Activated T-helper 17 cell treated with anti-CD3 and anti-CD28 coated beads, Interleukin-2, amount 50 U/mL, for 72 hours (primary cell): ENCODE results near the gene MICAL3. TPM values are rescaled to one million over a fixed set of nuclear protein-coding genes. Genes with fewer than 3 reads are reported as not detected.
"Not testable (repeated sequence)": the region's sequence is repeated elsewhere in the genome, so short reads cannot be mapped to it uniquely, and the experiment has no call there.

ENCODE experiments used
- ATAC-seq: fragments of 150-1000 bp; cut with Tn5 transposase; replicated peaks from 2 replicates; pipeline ENCODE4 v1.10.0; 2021; ENCODE audit warnings: mild to moderate bottlenecking, moderate library complexity
- H3K27ac Mint-ChIP-seq: one replicate; pipeline ENCODE4 v1.8.0; 2022; ENCODE audit warnings: mixed read lengths
- H3K27me3 Mint-ChIP-seq: one replicate; pipeline ENCODE4 v1.8.0; 2022; ENCODE audit warnings: mixed read lengths
- H3K36me3 Mint-ChIP-seq: one replicate; pipeline ENCODE4 v1.8.0; 2022; ENCODE audit warnings: low read depth, mild to moderate bottlenecking, mixed read lengths
- H3K4me1 Mint-ChIP-seq: one replicate; pipeline ENCODE4 v1.8.0; 2022; ENCODE audit warnings: mixed read lengths
- H3K4me3 Mint-ChIP-seq: one replicate; pipeline ENCODE4 v1.8.0; 2022; ENCODE audit warnings: mild to moderate bottlenecking, mixed read lengths
- H3K9me3 Mint-ChIP-seq: one replicate; pipeline ENCODE4 v1.8.0; 2022; ENCODE audit warnings: mixed read lengths
- total RNA-seq, 2 donors: library from RNA; stranded (reverse); gene quantifications; one replicate each; pipeline ENCODE4 v1.2.3, GENCODE V29; 2022

MICAL3 gene
- total RNA-seq, 2 donors from 2014 or later: 28.7 to 38.5 TPM

- no peak overlapping the region for H3K4me3 Mint-ChIP-seq
- no peak overlapping the region for H3K27ac Mint-ChIP-seq
- peaks cover 69% of the 10 kb centered on the region for H3K36me3 Mint-ChIP-seq
- no peaks in the 10 kb centered on the region for H3K4me1 Mint-ChIP-seq
- H3K9me3 Mint-ChIP-seq: no peaks in the 10 kb centered on the region
- ATAC-seq: no peak
- no peaks in the 10 kb centered on the region for H3K27me3 Mint-ChIP-seq
Observed at GRCh38 chr22:17881366-17881765, 143.0 kb downstream of the MICAL3 start.

DNA sequence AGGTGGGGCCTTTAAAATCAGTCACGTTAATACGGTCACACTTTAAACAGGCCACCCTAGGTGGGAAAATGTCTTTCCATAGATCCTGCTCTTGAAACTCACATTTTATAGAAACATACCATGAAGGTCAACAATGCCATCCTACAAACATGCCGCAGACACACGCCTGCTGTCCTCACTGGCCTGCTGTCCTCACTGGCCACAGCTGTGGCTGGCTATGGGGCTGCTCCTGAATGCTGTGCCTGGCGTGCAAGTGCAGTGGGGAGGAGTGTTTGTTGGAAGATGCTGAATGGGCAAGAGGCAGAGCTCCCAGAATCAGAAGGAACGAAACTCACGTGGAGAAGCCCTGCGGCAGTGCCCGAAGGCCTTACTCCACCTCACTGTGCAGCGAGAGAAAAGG lies 143.9 kb downstream of the MICAL3 start:
- H3K27me3 Mint-ChIP-seq: no peaks in the 10 kb centered on the region
- ATAC-seq: no peak
- no peak overlapping the region for H3K4me3 Mint-ChIP-seq
- H3K27ac Mint-ChIP-seq: no peak overlapping the region
- H3K4me1 Mint-ChIP-seq: no peaks in the 10 kb centered on the region
- H3K36me3 Mint-ChIP-seq: peaks cover 65% of the 10 kb centered on the region
- H3K9me3 Mint-ChIP-seq: no peaks in the 10 kb centered on the region

DNA sequence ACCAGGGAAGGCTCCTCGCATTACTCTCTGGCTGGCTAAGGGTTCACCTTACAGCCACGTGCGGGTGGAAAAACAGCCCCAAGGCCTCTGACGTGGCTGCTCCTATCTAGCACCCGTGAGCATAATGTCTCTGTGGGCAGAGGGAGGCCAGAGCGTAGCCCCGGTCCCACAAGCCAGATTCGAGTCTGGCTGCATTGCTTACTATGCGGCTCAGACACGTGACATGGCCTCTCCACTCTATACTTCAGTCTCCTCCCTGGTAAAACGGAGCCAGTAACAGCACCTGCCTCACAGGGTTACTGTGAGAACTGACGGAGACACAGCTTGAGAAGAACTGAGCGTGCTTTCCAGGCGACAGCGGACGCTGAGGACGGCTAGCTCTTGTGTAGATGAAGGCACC lies 144.3 kb downstream of the MICAL3 start:
- no peaks in the 10 kb centered on the region for H3K27me3 Mint-ChIP-seq
- H3K27ac Mint-ChIP-seq: no peak overlapping the region
- H3K4me1 Mint-ChIP-seq: no peaks in the 10 kb centered on the region
- no peak for ATAC-seq
- H3K36me3 Mint-ChIP-seq: peaks cover 61% of the 10 kb centered on the region
- no peak overlapping the region for H3K4me3 Mint-ChIP-seq
- no peaks in the 10 kb centered on the region for H3K9me3 Mint-ChIP-seq

GRCh38 chr22:17878941-17879340 lies 145.4 kb downstream of the MICAL3 start:
- H3K36me3 Mint-ChIP-seq: peaks cover 54% of the 10 kb centered on the region
- no peaks in the 10 kb centered on the region for H3K9me3 Mint-ChIP-seq
- no peaks in the 10 kb centered on the region for H3K27me3 Mint-ChIP-seq
- no peak overlapping the region for H3K4me3 Mint-ChIP-seq
- no peaks in the 10 kb centered on the region for H3K4me1 Mint-ChIP-seq
- no peak for ATAC-seq
- no peak overlapping the region for H3K27ac Mint-ChIP-seq

DNA sequence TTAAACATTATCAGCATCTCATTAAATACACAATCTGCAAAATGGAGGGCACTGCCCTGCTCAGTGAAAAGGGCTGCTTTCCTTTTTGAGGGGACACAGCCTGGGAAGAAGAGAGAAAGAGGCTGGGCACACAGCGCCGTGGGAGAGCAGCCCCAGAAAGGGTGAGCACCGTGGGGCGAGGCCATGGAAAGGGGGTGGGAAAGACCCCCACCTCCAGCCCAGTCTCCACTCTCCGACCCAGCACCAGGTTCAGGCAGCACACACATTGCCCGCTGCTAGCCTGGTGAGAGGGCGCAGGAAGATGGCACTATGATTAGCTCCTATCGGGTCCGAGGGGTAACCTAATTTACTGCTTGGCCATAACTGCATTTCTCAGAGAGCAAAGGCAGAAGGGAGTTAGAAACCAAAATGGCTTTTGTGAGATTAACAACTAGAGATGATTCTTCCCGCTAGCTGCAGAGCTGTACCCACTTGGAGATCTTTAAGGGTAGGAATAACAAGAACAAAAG lies 146.1 kb downstream of the MICAL3 start:
- Mint-ChIP-seq H3K4me3 (no peak overlapping the region), H3K36me3 (peaks cover 54% of the 10 kb centered on the region), H3K4me1 (no peaks in the 10 kb centered on the region), H3K27me3 (no peaks in the 10 kb centered on the region), H3K27ac (no peak overlapping the region), H3K9me3 (no peaks in the 10 kb centered on the region)
- ATAC-seq: no peak

- H3K4me1 Mint-ChIP-seq, H3K27me3 Mint-ChIP-seq, ATAC-seq, H3K27ac Mint-ChIP-seq, H3K4me3 Mint-ChIP-seq, H3K9me3 Mint-ChIP-seq: not testable (repeated sequence)
- H3K36me3 Mint-ChIP-seq: peaks cover 54% of the 10 kb centered on the region
Observed at GRCh38 chr22:17876878-17877855, 147.2 kb downstream of the MICAL3 start.

- H3K36me3 Mint-ChIP-seq: peaks cover 56% of the 10 kb centered on the region
- H3K27ac Mint-ChIP-seq: no peak overlapping the region
Observed at GRCh38 chr22:17876306-17876831, 148.0 kb downstream of the MICAL3 start.

GRCh38 chr22:17875631-17876030 lies 148.7 kb downstream of the MICAL3 start:
- H3K36me3 Mint-ChIP-seq: peaks cover 56% of the 10 kb centered on the region

More at GRCh38 chr22:17876306-17876831, 148.0 kb downstream of the MICAL3 start:
- H3K27me3 Mint-ChIP-seq: no peaks in the 10 kb centered on the region
- peak; percentile 32 for ATAC-seq
- no peak overlapping the region for H3K4me3 Mint-ChIP-seq
- peaks cover 2% of the 10 kb centered on the region for H3K4me1 Mint-ChIP-seq
- no peaks in the 10 kb centered on the region for H3K9me3 Mint-ChIP-seq

DNA sequence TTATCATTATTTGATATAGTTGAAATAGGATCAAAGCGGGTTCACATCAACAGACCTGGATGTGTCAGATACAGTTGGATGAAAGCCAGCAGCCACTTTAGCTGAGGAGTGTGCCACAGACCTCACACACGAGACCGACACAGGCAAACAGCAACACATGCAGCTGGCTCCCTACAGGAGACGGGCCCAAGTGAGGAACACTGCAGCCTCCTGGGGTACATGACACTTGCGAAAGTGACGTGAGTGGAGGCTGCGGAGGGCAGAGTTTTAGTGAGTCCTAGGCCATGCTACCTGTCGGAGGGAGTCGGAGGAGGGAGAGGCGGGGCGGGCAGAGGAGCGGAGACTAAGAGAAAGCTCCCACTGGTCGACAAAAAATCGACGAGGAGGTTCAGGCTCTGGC lies 149.2 kb downstream of the MICAL3 start:
- Mint-ChIP-seq H3K4me3 (no peak overlapping the region), H3K9me3 (no peaks in the 10 kb centered on the region), H3K36me3 (peaks cover 53% of the 10 kb centered on the region), H3K4me1 (peaks cover 3% of the 10 kb centered on the region), H3K27me3 (no peaks in the 10 kb centered on the region), H3K27ac (no peak overlapping the region)
- ATAC-seq: no peak

More at GRCh38 chr22:17875631-17876030, 148.7 kb downstream of the MICAL3 start:
- Mint-ChIP-seq H3K9me3 (no peaks in the 10 kb centered on the region), H3K4me3 (no peak overlapping the region), H3K27ac (no peak overlapping the region), H3K4me1 (peaks cover 3% of the 10 kb centered on the region), H3K27me3 (no peaks in the 10 kb centered on the region)
- no peak for ATAC-seq

GRCh38 chr22:17874231-17874905 lies 150.0 kb downstream of the MICAL3 start:
- Mint-ChIP-seq H3K27ac (no peak overlapping the region), H3K4me1 (peaks cover 3% of the 10 kb centered on the region), H3K36me3 (peaks cover 45% of the 10 kb centered on the region), H3K4me3 (no peak overlapping the region), H3K9me3 (no peaks in the 10 kb centered on the region), H3K27me3 (no peaks in the 10 kb centered on the region)
- ATAC-seq: no peak

GRCh38 chr22:17873804-17874203 lies 150.6 kb downstream of the MICAL3 start:
- Mint-ChIP-seq H3K4me1 (peaks cover 3% of the 10 kb centered on the region), H3K9me3 (no peaks in the 10 kb centered on the region), H3K27ac (no peak overlapping the region), H3K4me3 (no peak overlapping the region), H3K36me3 (peaks cover 43% of the 10 kb centered on the region), H3K27me3 (no peaks in the 10 kb centered on the region)
- no peak for ATAC-seq

DNA sequence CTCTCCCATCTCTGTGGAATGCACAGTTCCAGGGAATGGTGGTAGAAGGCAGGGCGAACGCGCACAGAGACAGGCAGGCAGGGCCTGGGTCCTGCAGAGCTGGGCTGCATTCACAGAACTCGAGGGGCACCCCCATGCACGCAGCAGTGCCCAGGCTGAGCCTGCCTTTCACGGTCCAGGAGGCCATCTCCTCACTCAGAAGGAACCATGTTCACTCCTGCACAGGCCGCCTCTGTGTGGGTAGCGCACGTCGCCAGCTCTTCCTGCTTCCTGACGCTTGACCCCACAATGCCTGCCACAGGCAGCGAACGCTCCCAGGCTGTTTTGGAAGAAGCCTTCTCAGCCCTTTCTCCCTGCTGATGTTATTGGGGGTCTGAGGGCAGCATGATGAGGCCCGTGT lies 151.2 kb downstream of the MICAL3 start:
- Mint-ChIP-seq H3K27me3 (no peaks in the 10 kb centered on the region), H3K36me3 (peaks cover 43% of the 10 kb centered on the region), H3K27ac (no peak overlapping the region), H3K4me3 (no peak overlapping the region), H3K4me1 (peaks cover 3% of the 10 kb centered on the region), H3K9me3 (no peaks in the 10 kb centered on the region)
- no peak for ATAC-seq

- Mint-ChIP-seq H3K36me3 (peaks cover 47% of the 10 kb centered on the region), H3K4me3 (no peak overlapping the region), H3K27ac (peak overlapping the region; percentile 33), H3K27me3 (no peaks in the 10 kb centered on the region), H3K9me3 (no peaks in the 10 kb centered on the region), H3K4me1 (peaks cover 3% of the 10 kb centered on the region)
- no peak for ATAC-seq
Observed at GRCh38 chr22:17872471-17872870, 151.9 kb downstream of the MICAL3 start.

DNA sequence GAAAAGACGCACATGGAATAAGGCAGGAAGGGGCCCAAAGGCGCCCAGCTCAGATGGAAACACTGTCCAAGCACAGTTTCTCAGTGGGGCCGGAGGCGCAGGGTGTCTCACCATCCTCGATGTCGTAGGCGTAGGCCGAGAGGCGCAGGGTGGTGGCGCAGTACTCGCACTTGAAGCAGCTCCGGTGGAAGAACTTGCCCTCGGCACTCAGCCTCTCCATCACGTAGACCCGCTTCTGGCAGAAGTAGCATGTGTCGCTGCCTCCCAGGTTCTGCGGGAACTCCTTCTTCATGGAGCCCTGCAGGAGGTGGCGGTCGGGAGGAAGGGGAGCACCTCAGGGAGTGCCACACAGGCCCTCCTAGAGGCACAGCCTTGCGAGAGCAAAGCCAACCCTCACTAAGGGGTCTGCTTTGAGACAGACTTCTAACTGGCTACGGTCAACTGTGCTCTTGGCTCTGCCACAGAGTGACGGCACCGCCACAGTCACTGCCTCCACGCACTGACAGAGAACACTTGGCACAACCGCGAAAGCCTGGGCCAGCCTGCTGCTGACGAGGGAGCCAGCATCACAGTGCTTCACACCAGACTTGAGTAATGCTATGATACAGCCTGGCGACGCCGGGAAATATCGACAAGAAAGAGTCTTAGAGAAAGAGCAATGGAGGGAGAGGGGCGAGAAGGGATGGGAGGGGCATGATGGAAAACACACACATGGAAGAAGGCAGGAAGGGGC lies 152.5 kb downstream of the MICAL3 start:
- Mint-ChIP-seq H3K4me1 (peaks cover 3% of the 10 kb centered on the region), H3K36me3 (peaks cover 48% of the 10 kb centered on the region), H3K9me3 (no peaks in the 10 kb centered on the region), H3K4me3 (no peak overlapping the region), H3K27ac (no peak overlapping the region), H3K27me3 (no peaks in the 10 kb centered on the region)
- no peak for ATAC-seq
